ENCODE data around the gene MBP.
"Not testable (repeated sequence)": the region's sequence is repeated elsewhere in the genome, so short reads cannot be mapped to it uniquely, and the experiment has no call there.

MBP gene

DNA sequence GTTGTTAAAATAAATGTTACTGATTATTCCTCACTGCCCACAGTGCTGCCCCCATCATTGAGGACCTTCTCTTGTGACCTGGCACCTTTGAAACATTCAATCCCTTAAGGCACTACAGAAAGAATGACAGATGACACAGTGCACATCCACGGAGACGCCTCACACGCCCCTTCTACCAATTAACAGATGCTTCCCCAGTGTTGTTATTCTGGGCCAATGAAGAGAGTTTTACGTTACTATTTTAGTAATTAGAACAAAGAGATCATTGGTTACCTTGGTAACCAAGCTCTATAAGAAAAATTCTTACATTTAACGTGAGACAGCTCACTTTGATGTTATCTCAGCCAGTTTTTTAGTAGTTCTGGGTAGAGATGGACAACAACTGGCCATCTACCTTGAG is 158.2 kb downstream of the MBP start:
- no peak for TF ChIP-seq CTCF (IDR thresholded peaks at IDR 0.05; ENCODE audit: extremely low read depth, missing control alignments)
- DNase-seq (ENCODE audit: low spot score) = no peak

GRCh38 chr18:76973520-76974266 is 158.9 kb downstream of the MBP start:
- TF ChIP-seq CTCF (IDR thresholded peaks at IDR 0.05; ENCODE audit: extremely low read depth, missing control alignments) = no peak
- no peak for DNase-seq (ENCODE audit: low spot score)

DNA sequence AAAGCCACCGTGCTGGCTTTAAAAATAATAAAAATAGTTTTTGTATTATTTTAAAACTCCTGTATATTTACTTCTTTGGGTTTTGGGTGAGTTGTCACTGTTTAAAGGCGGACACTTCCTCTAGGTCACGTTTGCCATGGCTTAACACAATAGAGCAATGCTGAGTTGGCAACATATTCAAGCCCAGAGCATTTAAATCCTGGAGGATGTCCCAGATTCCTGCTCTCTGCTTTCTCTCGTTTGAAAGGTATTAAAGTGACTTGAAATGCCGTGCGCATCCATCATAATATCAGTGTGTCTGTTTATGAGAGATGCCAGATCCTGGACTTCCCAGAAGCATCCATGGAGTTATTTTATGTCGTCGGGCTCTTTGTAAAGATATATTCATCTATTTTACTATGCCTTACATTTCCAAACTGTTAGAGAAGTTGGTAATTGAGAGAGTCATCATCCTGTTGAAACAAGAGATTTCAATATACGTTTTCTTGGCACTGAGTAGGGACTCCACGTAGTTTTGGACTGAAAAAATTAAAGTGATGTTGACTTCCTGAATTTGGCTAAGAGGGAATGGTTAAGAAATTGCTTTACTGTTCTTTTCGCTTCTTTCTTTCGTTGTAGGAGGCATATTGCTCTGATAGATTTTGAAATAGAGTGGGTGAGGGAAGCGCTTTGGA is 159.6 kb downstream of the MBP start:
- no peak for TF ChIP-seq CTCF (IDR thresholded peaks at IDR 0.05; ENCODE audit: extremely low read depth, missing control alignments)
- DNase-seq (ENCODE audit: low spot score) = no peak

DNA sequence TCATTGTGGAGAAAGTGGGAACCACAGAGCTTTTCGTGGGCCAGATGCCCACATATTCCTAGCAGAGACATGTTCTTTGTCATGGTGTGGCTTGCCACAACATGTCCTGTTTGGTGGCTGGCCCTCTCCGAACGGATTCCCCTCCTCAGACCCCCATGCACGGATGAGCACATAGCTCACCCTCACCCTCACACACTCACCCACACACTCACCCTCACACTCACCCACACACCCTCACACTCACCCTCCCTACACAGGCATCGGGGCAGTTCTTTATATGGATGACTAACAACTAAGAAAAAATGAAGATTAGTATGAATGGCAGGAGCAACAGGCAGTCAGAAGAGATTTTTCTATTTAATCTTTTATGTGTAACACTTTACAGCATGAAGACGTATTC is 160.3 kb downstream of the MBP start:
- DNase-seq (ENCODE audit: low spot score) = no peak
- no peak for TF ChIP-seq CTCF (IDR thresholded peaks at IDR 0.05; ENCODE audit: extremely low read depth, missing control alignments)

- TF ChIP-seq CTCF (IDR thresholded peaks at IDR 0.05; ENCODE audit: extremely low read depth, missing control alignments) = no peak
- no peak for DNase-seq (ENCODE audit: low spot score)
These were observed 161.6 kb downstream of the MBP start for GRCh38 chr18:76970770-76971559.

- TF ChIP-seq CTCF (IDR thresholded peaks at IDR 0.05; ENCODE audit: extremely low read depth, missing control alignments) = no peak
- DNase-seq (ENCODE audit: low spot score) = no peak
These were observed 164.7 kb downstream of the MBP start for GRCh38 chr18:76967721-76968472.

DNA sequence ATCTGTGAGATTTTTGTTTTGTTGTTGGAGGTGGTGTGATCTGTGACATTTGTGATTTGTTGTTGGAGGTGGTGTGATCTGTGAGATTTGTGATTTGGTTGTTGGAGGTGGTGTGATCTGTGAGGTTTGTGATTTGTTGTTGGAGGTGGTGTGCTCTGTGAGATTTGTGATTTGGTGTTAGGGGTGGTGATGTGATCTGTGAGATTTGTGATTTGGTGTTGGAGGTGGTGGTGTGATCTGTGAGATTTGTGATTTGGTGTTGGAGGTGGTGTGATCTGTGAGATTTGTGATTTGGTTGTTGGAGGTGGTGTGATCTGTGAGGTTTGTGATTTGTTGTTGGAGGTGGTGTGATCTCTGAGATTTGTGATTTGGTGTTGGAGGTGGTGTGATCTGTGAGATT is 165.3 kb downstream of the MBP start:
- DNase-seq (ENCODE audit: low spot score) = not testable (repeated sequence)

DNA sequence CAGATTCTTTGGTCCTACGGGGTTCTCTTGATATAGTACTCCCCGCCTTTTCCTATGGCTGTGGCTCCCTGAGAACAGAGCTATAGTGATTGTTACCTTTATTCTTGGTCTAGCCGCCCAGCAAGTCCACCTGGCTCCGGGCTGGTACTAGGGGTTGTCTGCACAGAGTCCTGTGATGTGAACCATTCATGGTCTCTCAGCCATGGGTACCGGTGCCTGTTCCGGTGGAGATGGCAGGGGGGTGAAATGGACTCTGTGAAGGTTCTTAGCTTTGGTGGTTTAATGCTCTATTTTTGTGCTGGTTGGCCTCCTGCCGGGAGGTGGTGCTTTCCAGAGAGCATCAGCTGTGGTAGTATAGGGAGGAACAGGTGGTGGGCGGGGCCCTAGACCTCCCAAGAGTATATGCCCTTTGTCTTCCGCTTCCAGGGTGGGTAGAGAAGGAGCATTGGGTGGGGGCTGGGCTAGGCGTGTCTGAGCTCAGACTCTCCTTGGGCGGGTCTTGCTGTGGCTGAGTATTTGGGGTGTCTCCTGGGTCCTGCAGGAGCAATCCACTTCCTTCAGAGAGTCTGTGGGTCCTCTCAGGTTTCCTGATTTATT is 166.9 kb downstream of the MBP start:
- not testable (repeated sequence) for DNase-seq (ENCODE audit: low spot score)

Measured in GM20000 (cell line).